NCI-H345 treated with DMSO at 0.1 percent for 48 hours (cell line): ENCODE data around the gene CCDC102A.
A peak's percentile ranks its signal among the peaks of the same experiment; 100 is the strongest.
"Not testable (repeated sequence)": the region's sequence is repeated elsewhere in the genome, so short reads cannot be mapped to it uniquely, and the experiment has no call there.

Experiments
- DNase-seq: peaks from one replicate; lab custom pipeline; 2025; ENCODE audit not compliant: unreplicated experiment; lab: John Stamatoyannopoulos, UW

The CCDC102A gene

GRCh38 chr16:57536306-57537193, at the start of gene CCDC102A:
CCDC102A (minus strand) TSS chr16:57536571; CDS start chr16:57529177, 7,394 bp downstream.
- DNase-seq: no peak

DNA sequence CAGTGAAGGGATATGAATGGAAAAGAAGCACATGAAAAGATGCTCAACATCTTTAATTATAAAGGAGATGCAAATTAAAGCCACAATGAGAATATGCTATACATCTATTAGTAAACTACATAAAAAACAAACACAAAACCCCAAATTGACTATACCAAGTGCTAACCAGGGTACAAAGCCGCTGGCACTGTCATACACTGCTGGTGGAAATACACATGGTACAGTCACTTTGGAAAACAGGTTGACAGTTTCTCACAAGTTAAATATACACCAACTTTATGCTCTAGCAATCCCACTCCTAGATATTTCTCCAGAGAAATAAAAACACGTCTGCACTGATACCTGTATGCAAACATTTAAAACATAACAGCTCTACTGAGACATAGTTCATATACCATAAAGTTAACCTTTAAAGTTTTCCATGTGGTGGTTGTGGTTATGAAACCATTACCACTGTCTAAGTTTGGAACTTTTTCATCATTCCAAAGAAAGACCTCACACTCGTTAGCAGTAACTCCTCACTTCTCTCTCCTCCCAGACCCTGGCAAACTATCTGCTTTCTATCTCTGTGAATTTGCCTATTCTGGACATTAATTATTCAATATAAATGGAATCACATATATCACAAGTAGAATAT, 48.8 kb upstream of the CCDC102A start:
- no peak for DNase-seq

DNA sequence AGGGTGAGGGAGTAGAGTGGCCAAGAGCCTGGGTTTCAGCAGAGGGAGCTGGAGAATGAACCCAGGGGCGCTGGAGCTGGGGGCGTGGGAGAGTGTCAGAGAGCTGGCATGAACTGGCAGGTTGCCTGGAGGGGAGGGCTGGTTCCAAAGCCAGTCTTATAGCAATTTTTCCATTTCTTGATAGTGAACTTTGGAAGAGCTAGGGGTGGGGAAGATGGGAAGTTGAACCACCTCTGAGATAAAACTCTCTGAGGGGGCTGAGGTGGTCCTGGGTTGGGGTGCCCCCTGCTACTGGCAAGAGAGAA, 42.9 kb upstream of the CCDC102A start:
- DNase-seq: no peak

GRCh38 chr16:57578521-57579360, 42.4 kb upstream of the CCDC102A start:
- no peak for DNase-seq

- DNase-seq: no peak
Observed at GRCh38 chr16:57577691-57578224, 41.4 kb upstream of the CCDC102A start.

DNA sequence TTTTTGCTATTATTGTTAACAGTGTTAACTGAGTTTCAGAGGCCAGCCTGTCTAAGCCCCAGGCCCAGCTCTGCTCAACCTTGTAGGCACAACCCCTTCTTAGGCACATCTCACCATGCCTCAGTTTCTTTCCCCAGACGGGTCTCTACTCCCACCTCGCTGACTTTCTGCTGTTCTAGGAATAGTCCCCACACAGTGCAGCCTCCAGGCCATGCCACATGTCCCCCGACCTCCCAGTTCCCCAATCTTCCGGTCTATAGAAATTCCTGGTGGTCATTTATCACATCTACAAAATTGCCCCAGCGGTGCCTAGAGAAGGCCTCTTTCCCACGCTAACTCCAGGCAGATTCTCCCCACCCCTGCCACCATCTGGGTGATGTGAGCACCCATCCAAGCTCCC, 40.8 kb upstream of the CCDC102A start:
- no peak for DNase-seq

DNA sequence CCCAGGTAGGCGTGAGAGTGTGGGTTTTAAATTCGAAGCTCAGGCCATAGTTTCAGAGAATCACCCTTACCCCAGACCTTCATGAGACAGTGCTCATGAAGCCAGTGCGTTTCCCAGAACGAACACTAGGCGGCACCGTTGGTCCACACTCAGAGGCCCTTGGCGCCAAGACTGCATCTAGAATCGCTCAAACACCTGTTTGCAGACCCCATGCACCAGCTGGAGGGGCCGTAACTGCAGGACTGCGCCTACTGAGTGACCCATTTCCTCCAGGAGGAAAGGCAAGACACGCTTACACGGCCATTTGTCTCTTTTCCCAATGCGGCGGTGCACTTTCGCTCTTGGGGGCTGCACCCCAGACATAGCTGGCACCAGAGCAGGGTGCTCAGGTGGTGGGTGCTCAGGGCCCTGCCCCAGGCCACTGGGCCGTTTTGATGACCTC, 40.1 kb upstream of the CCDC102A start:
- DNase-seq: peak; percentile 14

DNA sequence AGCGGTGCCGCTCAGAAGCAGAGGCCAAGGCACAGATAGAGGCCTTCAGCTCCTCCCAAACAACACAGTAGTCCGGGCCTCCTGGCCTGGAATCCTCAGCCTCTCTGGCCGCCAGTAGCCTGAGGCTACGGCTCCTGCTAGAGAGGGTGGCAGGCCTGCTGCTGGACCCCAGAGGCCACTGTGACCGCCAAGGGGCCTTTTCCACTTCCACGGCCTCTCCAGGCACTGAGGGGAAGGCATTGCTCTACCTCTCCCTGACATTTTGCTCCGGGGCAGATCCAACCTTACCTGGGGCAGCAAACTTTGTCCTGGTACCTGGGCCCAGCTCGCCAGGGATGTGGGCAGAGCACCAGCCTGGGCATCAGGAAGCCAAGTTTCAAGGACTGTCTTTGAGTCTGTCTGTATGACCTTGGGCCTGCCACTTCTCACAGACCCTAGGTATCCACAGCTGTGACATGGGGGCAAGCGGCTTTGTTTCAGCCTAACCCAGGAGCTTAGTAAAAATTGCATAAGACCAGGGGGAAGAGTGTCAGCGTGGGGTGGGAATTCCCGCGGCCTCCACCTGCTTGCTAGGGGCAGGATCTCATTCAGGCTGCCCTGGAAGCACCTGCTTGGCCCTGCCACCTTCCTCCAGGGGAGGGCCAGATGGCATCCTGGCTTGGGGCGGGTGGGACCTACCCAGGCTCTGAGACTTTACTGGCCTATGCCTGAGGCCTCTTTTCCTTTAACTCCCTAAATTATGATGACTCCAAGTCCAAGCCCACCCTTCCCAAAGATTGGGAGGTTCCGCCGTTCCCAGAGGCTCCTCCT, 39.3 kb upstream of the CCDC102A start:
- DNase-seq: no peak

GRCh38 chr16:57574646-57575467, 38.5 kb upstream of the CCDC102A start:
- DNase-seq: no peak

DNA sequence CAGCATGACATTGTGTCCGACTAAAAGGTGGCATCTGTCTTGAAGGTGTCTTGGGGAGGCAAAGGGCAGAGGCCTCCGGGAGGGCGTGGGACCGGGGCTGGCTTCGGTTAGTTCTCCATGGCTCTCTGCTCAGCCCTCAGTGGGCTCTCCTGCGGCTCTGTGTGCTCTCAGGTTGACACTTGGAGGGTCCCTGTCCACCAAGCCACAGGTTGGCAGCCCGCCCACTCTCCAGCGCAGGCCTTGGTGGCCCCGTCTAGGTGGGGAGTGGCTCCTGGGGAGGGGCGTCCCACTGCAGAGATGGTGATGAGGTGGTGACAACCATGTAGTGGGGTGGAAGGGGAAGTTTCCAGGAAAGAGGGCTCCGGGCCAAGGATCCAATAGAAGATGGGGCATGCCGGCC, 37.7 kb upstream of the CCDC102A start:
- DNase-seq: no peak

DNA sequence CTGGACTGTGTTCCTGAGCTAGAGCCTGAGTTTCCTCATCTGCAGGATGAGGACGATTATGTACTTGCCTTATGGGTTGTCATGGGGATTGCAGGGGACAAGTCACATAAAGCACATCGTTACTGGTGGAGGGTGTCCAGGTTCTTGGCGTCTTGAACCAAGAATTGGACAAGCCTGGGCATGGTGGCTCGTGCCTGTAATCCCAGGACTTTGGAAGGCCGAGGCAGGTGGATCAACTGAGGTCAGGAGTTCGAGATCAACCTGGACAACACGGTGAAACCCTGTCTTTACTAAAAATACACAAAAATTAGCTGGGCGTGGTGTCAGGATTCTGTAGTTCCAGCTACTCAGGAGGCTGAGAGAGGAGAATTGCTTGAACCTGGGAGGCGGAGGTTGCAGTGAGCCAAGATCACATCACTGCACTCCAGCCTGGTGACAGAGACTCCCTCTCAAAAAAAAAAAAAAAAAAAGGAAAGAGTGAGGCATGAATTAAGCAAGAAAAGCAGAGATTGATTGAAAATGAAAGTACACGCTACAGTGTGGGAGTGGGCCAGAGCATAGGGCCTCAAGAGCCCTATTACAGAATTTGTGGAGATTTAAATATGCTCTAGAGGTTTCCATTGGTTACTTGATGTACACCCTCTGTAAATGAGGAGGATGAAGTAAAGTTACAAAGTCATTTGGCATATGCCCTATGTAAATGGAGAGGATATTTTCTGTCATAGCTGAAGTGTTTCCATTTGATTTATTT, 36.8 kb upstream of the CCDC102A start:
- no peak for DNase-seq

- no peak for DNase-seq
Observed at GRCh38 chr16:57571098-57571497, 34.7 kb upstream of the CCDC102A start.

GRCh38 chr16:57570301-57571070, 34.1 kb upstream of the CCDC102A start:
- DNase-seq: no peak

- DNase-seq: no peak
Observed at GRCh38 chr16:57569306-57569946, 33.1 kb upstream of the CCDC102A start.

DNA sequence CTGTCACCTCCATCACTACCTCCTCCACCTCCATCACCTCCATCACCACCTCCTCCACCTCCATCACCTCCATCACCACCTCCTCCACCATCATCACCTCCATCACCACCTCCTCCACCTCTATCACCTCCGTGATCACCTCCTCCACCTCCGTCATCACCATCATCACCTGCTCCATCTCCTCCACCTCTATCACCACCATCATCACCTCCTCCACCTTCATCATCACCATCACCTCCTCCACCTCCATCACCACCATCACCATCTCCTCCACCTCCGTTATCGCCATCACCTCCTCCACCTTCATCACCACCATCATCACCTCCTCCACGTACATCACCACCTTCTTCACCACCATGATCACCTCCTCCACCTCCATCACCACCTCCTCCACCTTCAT, 32.4 kb upstream of the CCDC102A start:
- not testable (repeated sequence) for DNase-seq

DNA sequence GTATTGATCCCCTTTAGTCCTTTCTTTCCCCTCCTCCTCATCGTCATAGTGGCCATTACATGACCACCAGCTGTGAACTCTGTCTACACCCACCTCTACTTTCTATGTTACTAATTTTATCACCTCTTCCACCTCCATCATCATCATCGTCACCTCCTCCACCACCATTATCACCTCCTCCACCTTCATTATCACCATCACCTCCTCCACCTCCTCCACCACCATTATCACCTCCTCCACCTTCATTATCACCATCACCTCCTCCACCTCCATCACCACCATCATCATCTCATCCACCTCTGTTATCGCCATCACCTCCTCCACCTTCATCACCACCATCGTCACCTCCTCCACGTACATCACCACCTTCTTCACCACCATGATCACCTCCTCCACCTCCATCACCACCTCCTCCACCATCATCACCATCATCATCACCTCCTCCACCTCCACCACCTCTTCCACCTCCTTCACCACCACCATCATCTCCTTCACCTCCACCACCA, 31.9 kb upstream of the CCDC102A start:
- no peak for DNase-seq

DNA sequence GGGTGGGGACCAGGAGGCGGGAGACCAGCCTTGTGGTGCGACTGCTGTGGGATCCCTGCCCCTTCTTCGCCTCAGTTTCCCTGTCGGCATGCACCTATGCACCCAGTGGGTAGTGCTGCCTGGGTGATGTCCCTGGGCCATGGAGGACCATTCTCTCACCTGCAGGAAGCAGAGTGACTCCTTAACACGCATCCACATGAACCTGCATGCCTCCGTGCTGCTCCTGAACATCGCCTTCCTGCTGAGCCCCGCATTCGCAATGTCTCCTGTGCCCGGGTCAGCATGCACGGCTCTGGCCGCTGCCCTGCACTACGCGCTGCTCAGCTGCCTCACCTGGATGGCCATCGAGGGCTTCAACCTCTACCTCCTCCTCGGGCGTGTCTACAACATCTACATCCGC, 31.3 kb upstream of the CCDC102A start:
- DNase-seq: no peak

- no peak for DNase-seq
Observed at GRCh38 chr16:57566436-57566835, 30.1 kb upstream of the CCDC102A start.
